GM21619 (cell line): ENCODE data around the gene APOC1.
"Not testable (repeated sequence)": the region's sequence is repeated elsewhere in the genome, so short reads cannot be mapped to it uniquely, and the experiment has no call there.

Experiments
- ATAC-seq: cut with Tn5 transposase; IDR thresholded peaks from one replicate; pipeline ENCODE4 v1.9.1; 2021; ENCODE audit not compliant: unreplicated experiment

APOC1 gene

GRCh38 chr19:44889830-44890365, 24.5 kb upstream of the APOC1 start:
- ATAC-seq = no peak

- ATAC-seq = peak; percentile 80
Measured at GRCh38 chr19:44890366-44891015, 23.9 kb upstream of the APOC1 start.

- peak; percentile 52 for ATAC-seq
Measured at GRCh38 chr19:44891016-44891882, 23.2 kb upstream of the APOC1 start, which contains the start of gene TOMM40. Gene TOMM40 (plus strand): TSS chr19:44891254. CDS start chr19:44891416, 162 bp downstream.

- ATAC-seq = no peak
Measured at GRCh38 chr19:44892932-44893331, 21.5 kb upstream of the APOC1 start.

- no peak for ATAC-seq
Measured at GRCh38 chr19:44893332-44894051, 20.9 kb upstream of the APOC1 start.

GRCh38 chr19:44894052-44894400, 20.4 kb upstream of the APOC1 start:
- ATAC-seq = no peak

GRCh38 chr19:44894946-44895345, 19.5 kb upstream of the APOC1 start:
- no peak for ATAC-seq

GRCh38 chr19:44897835-44898234, 16.6 kb upstream of the APOC1 start:
- ATAC-seq = no peak

GRCh38 chr19:44900328-44901244, 13.8 kb upstream of the APOC1 start:
- no peak for ATAC-seq

- no peak for ATAC-seq
Measured at GRCh38 chr19:44903216-44903601, 11.2 kb upstream of the APOC1 start.

GRCh38 chr19:44903602-44904425, 10.6 kb upstream of the APOC1 start:
- ATAC-seq = no peak

GRCh38 chr19:44904426-44904994, 9.9 kb upstream of the APOC1 start:
- no peak for ATAC-seq

GRCh38 chr19:44905437-44906160, 8.8 kb upstream of the APOC1 start, which contains the start of gene APOE:
Gene APOE (plus strand): TSS chr19:44905796. CDS start chr19:44906625, 829 bp downstream.
- no peak for ATAC-seq

GRCh38 chr19:44907613-44908012, 6.8 kb upstream of the APOC1 start:
- no peak for ATAC-seq

GRCh38 chr19:44908074-44908835, 6.2 kb upstream of the APOC1 start:
- ATAC-seq = no peak

- ATAC-seq = no peak
Measured at GRCh38 chr19:44908836-44909261, 5.6 kb upstream of the APOC1 start.

GRCh38 chr19:44909775-44910174, 4.6 kb upstream of the APOC1 start:
- ATAC-seq = no peak

- ATAC-seq = not testable (repeated sequence)
Measured at GRCh38 chr19:44911896-44912295, 2.5 kb upstream of the APOC1 start.
